ENCODE measurements around the gene ERC1. TPM values are rescaled to one million over a fixed set of nuclear protein-coding genes. Genes with fewer than 3 reads are reported as not detected.

ERC1 gene
- total and polyA plus RNA-seq, 9 of the 15 experiments (the other 6 are each of a cell fraction or from before 2014, with no cell fraction given) = 0.74 to 11.8 (median 4.8) TPM

GRCh38 chr12:981961-982360, 9.1 kb upstream of the ERC1 start (continued):
- peak; percentile 26; the same call in 1 of the 2 replicates for TF ChIP-seq TAL1 (IDR thresholded peaks at IDR 0.05)
- no peak for TF ChIP-seq ZZZ3 (IDR thresholded peaks at IDR 0.05)
- peak; percentile 32 for TF ChIP-seq ARID1B (IDR thresholded peaks at IDR 0.05)
- no peak for TF ChIP-seq PHTF2 (CRISPR knock-in tag; IDR thresholded peaks at IDR 0.05)
- TF ChIP-seq ZC3H8 (IDR thresholded peaks at IDR 0.05) = no peak
- TF ChIP-seq CEBPB (tag; IDR thresholded peaks at IDR 0.05) = peak; percentile 61

GRCh38 chr12:988646-989045, 2.4 kb upstream of the ERC1 start:
- in situ Hi-C loops (cut with MboI) (no loop called here), intact Hi-C loops (cut with micrococcal nuclease) (no loop called here)
- peaks cover 7 to 20% of the 10 kb centered on the region in 2 experiments; a peak in 3 of 5 replicates for H3K4me1 ChIP-seq (replicated peaks in 1 of 2; ENCODE audit: control insufficient read depth in 2 of 2, insufficient read depth in 2 of 2, low read length in 2 of 2)
- H3K36me3 ChIP-seq (ENCODE audit: control insufficient read depth, insufficient read depth, low read length) = peaks cover 5% of the 10 kb centered on the region; the same call in 2 of the 3 replicates
- DNase-seq (ENCODE audit: extremely low read depth in 1 of 4, low spot score in 3 of 4) (no peak), FAIRE-seq (no peak), ATAC-seq (no peak)
- 42% methylated on average over 3 of the region's 4 CpGs for WGBS (ENCODE audit: insufficient coverage, low coverage, missing lambda C conversion rate)
- H3K4me2 ChIP-seq (ENCODE audit: insufficient read depth, low read length) = peak overlapping the region; percentile 37; the same call in 1 of the 2 replicates
- ChIA-PET POLR2A (interaction anchor here (1.5 kb wide), 1 partner anchor 12 kb away, joined by 3 read pairs; no protein-coding TSS in a partner anchor), CTCF (ENCODE audit: low intra/inter-chr PET ratio) (no interaction called here)
- BruUV-seq (replicated peaks) = no TSS peak
- no peaks in the 10 kb centered on the region for H3K9me1 ChIP-seq (ENCODE audit: control insufficient read depth, insufficient read depth, low read length)
- no peak overlapping the region for H3K9ac ChIP-seq (ENCODE audit: insufficient read depth in 1 of 2, low read depth in 2 of 2, low read length in 2 of 2)
- TF ChIP-seq FOXA1 (IDR thresholded peaks at IDR 0.05; ENCODE audit: borderline replicate concordance) = no peak
- TF ChIP-seq SMARCE1 (IDR thresholded peaks at IDR 0.05) = no peak
- no peak for TF ChIP-seq PREB (CRISPR knock-in tag; IDR thresholded peaks at IDR 0.05)
- H3K27ac ChIP-seq (ENCODE audit: extremely low read depth, low read depth, low read length) = no peak overlapping the region; the same call in 2 of the 3 replicates
- no peak overlapping the region for H2AFZ ChIP-seq (ENCODE audit: low read depth, low read length)
- H3K27me3 ChIP-seq (ENCODE audit: control insufficient read depth in 2 of 2, insufficient read depth in 2 of 2, low read length in 2 of 2) = no peaks in the 10 kb centered on the region
- H3K4me3 ChIP-seq = no peak overlapping the region
- H4K20me1 ChIP-seq (replicated peaks; ENCODE audit: control insufficient read depth, insufficient read depth, low read length) = no peaks in the 10 kb centered on the region
- H3K9me3 ChIP-seq (replicated peaks; ENCODE audit: control insufficient read depth, insufficient read depth, low read depth, low read length) = no peaks in the 10 kb centered on the region
- H3K79me2 ChIP-seq (ENCODE audit: control insufficient read depth, insufficient read depth, low read length) = peaks cover 37% of the 10 kb centered on the region

All from K562 (cell line).